SK-N-SH treated with all-trans-retinoic acid at 6 μM for 48 hours (cell line): ENCODE data around the gene CD59.

Experiments used
- ATAC-seq: fragments of 200-7000 bp; cut with Tn5 transposase; 3 replicates; pipeline ENCODE4 v1.9.1; 2020; ENCODE audit warnings: mild to moderate bottlenecking, moderate library complexity
- ARNTL ChIP-seq: fragments of 450-650 bp; formaldehyde crosslinking; IDR thresholded peaks from 2 replicates; pipeline ENCODE4 v1.5.0; 2020; ENCODE audit warnings: low read depth, mild to moderate bottlenecking, moderate library complexity, borderline replicate concordance
- CSDC2 ChIP-seq: fragments of 250-450 bp; sonication (Bioruptor Pico); IDR thresholded peaks from 2 replicates; pipeline ENCODE4 v1.5.0; 2020; ENCODE audit warnings: mild to moderate bottlenecking, moderate library complexity
- ESRRG ChIP-seq: fragments of 250-450 bp; sonication (Bioruptor Pico); IDR thresholded peaks from 2 replicates; pipeline ENCODE4 v1.6.1; 2021; ENCODE audit warnings: mild to moderate bottlenecking
- GLIS3 ChIP-seq: fragments of 250-450 bp; sonication (Bioruptor Pico); IDR thresholded peaks from 2 replicates; pipeline ENCODE4 v1.5.0; 2020; ENCODE audit warnings: mild to moderate bottlenecking, moderate library complexity
- ISL1 ChIP-seq: fragments of 250-450 bp; sonication (Bioruptor Pico); IDR thresholded peaks from 2 replicates; pipeline ENCODE4 v2.1.2; 2022; ENCODE audit warnings: mild to moderate bottlenecking, moderate library complexity
- OSR1 ChIP-seq: fragments of 250-450 bp; sonication (Bioruptor Pico); IDR thresholded peaks from 2 replicates; pipeline ENCODE4 v1.8.0; 2022; ENCODE audit warnings: moderate library complexity, mild to moderate bottlenecking, inconsistent platforms
- PPARA ChIP-seq: fragments of 250-450 bp; sonication (Bioruptor Pico); IDR thresholded peaks from 2 replicates; pipeline ENCODE4 v1.5.0; 2020; ENCODE audit warnings: mild to moderate bottlenecking, borderline replicate concordance
- RARB ChIP-seq: fragments of 250-450 bp; sonication (Bioruptor Pico); IDR thresholded peaks from 2 replicates; pipeline ENCODE4 v1.8.0; 2021; ENCODE audit warnings: mild to moderate bottlenecking, moderate library complexity
- SNAI2 ChIP-seq: fragments of 250-450 bp; sonication (Bioruptor Pico); IDR thresholded peaks from 2 replicates; pipeline ENCODE4 v1.5.0; 2020; ENCODE audit warnings: mild to moderate bottlenecking, moderate library complexity
- TCF4 ChIP-seq: fragments of 250-450 bp; sonication (Bioruptor Pico); IDR thresholded peaks from 2 replicates; pipeline ENCODE4 v1.8.0; 2021; ENCODE audit warnings: mild to moderate bottlenecking, moderate library complexity, borderline replicate concordance
- TOX ChIP-seq: fragments of 250-450 bp; sonication (Bioruptor Pico); IDR thresholded peaks from 2 replicates; pipeline ENCODE4 v1.8.0; 2021; ENCODE audit warnings: mild to moderate bottlenecking, moderate library complexity, borderline replicate concordance
- ZC3H10 ChIP-seq: fragments of 250-450 bp; sonication (Bioruptor Pico); IDR thresholded peaks from 2 replicates; pipeline ENCODE4 v1.5.1; 2021; ENCODE audit warnings: mild to moderate bottlenecking, moderate library complexity
- ZFP3 ChIP-seq: fragments of 250-450 bp; sonication (Bioruptor Pico); IDR thresholded peaks from 2 replicates; pipeline ENCODE4 v1.5.0; 2020; ENCODE audit warnings: mild to moderate bottlenecking, moderate library complexity
- ZFP30 ChIP-seq: fragments of 450-650 bp; formaldehyde crosslinking; IDR thresholded peaks from 2 replicates; pipeline ENCODE4 v1.5.0; 2022; ENCODE audit warnings: mild to moderate bottlenecking, moderate library complexity
- ZNF565 ChIP-seq: fragments of 450-650 bp; formaldehyde crosslinking; conservative IDR thresholded peaks from 2 replicates; pipeline ENCODE4 v1.5.0; 2020; ENCODE audit warnings: low read depth, mild to moderate bottlenecking, moderate library complexity
- ZNF70 ChIP-seq: fragments of 450-650 bp; formaldehyde crosslinking; IDR thresholded peaks from 2 replicates; pipeline ENCODE4 v1.5.0; 2020; ENCODE audit warnings: mild to moderate bottlenecking, moderate library complexity
- ZNF8 ChIP-seq: fragments of 450-650 bp; formaldehyde crosslinking; IDR thresholded peaks from 2 replicates; pipeline ENCODE4 v1.5.0; 2020; ENCODE audit warnings: mild to moderate bottlenecking, moderate library complexity
- TF ChIP-seq, protein P1 (sequence below): fragments of 250-450 bp; sonication (Bioruptor Pico); IDR thresholded peaks from 2 replicates; pipeline ENCODE4 v1.5.0; 2020; ENCODE audit warnings: mild to moderate bottlenecking, moderate library complexity
- TF ChIP-seq, protein P2 (sequence below): fragments of 250-450 bp; sonication (Bioruptor Pico); IDR thresholded peaks from 2 replicates; pipeline ENCODE4 v1.8.0; 2020; ENCODE audit warnings: mild to moderate bottlenecking, moderate library complexity, borderline replicate concordance
- TF ChIP-seq, protein P3 (sequence below): fragments of 250-450 bp; sonication (Bioruptor Pico); IDR thresholded peaks from 2 replicates; pipeline ENCODE4 v1.5.1; 2021; ENCODE audit warnings: mild to moderate bottlenecking, moderate library complexity
- TF ChIP-seq, protein P4 (sequence below): fragments of 250-450 bp; sonication (Bioruptor Pico); IDR thresholded peaks from 2 replicates; pipeline ENCODE4 v1.8.0; 2021; ENCODE audit warnings: low read depth, mild to moderate bottlenecking, moderate library complexity, borderline replicate concordance

Gene CD59

DNA sequence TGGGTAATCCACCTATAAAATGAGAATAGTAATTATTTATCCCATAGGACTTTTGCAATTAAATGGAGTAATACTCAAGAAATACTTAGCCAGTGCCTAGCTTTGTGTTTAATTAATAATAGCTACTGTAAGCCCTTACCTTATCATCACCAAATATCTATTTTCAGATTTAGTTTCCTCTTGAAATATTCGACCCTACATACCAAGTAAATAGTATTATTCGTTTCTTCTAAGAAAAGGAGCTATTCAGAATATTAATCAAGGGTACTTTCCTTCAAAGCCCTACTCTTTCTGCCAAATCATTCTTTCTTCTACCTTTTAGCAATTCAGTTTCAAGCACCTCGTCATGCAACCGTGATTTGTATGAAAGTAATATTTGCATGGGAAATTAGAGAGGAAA lies 31.4 kb upstream of the CD59 start:
- TF ChIP-seq, protein P1, sequence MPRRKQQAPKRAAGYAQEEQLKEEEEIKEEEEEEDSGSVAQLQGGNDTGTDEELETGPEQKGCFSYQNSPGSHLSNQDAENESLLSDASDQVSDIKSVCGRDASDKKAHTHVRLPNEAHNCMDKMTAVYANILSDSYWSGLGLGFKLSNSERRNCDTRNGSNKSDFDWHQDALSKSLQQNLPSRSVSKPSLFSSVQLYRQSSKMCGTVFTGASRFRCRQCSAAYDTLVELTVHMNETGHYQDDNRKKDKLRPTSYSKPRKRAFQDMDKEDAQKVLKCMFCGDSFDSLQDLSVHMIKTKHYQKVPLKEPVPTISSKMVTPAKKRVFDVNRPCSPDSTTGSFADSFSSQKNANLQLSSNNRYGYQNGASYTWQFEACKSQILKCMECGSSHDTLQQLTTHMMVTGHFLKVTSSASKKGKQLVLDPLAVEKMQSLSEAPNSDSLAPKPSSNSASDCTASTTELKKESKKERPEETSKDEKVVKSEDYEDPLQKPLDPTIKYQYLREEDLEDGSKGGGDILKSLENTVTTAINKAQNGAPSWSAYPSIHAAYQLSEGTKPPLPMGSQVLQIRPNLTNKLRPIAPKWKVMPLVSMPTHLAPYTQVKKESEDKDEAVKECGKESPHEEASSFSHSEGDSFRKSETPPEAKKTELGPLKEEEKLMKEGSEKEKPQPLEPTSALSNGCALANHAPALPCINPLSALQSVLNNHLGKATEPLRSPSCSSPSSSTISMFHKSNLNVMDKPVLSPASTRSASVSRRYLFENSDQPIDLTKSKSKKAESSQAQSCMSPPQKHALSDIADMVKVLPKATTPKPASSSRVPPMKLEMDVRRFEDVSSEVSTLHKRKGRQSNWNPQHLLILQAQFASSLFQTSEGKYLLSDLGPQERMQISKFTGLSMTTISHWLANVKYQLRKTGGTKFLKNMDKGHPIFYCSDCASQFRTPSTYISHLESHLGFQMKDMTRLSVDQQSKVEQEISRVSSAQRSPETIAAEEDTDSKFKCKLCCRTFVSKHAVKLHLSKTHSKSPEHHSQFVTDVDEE: no peak
- TF ChIP-seq ZFP30 (CRISPR knock-in tag) (no peak), ARNTL (no peak), ESRRG (CRISPR knock-in tag) (no peak), RARB (no peak), TCF4 (CRISPR knock-in tag) (no peak), ZNF8 (CRISPR knock-in tag) (no peak), ZFP3 (CRISPR knock-in tag) (no peak), ISL1 (CRISPR knock-in tag) (no peak), TOX (no peak)
- TF ChIP-seq, protein P2, sequence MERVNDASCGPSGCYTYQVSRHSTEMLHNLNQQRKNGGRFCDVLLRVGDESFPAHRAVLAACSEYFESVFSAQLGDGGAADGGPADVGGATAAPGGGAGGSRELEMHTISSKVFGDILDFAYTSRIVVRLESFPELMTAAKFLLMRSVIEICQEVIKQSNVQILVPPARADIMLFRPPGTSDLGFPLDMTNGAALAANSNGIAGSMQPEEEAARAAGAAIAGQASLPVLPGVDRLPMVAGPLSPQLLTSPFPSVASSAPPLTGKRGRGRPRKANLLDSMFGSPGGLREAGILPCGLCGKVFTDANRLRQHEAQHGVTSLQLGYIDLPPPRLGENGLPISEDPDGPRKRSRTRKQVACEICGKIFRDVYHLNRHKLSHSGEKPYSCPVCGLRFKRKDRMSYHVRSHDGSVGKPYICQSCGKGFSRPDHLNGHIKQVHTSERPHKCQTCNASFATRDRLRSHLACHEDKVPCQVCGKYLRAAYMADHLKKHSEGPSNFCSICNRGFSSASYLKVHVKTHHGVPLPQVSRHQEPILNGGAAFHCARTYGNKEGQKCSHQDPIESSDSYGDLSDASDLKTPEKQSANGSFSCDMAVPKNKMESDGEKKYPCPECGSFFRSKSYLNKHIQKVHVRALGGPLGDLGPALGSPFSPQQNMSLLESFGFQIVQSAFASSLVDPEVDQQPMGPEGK (CRISPR knock-in tag): no peak
- TF ChIP-seq, protein P3, sequence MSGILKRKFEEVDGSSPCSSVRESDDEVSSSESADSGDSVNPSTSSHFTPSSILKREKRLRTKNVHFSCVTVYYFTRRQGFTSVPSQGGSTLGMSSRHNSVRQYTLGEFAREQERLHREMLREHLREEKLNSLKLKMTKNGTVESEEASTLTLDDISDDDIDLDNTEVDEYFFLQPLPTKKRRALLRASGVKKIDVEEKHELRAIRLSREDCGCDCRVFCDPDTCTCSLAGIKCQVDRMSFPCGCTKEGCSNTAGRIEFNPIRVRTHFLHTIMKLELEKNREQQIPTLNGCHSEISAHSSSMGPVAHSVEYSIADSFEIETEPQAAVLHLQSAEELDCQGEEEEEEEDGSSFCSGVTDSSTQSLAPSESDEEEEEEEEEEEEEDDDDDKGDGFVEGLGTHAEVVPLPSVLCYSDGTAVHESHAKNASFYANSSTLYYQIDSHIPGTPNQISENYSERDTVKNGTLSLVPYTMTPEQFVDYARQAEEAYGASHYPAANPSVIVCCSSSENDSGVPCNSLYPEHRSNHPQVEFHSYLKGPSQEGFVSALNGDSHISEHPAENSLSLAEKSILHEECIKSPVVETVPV (CRISPR knock-in tag): no peak
- no peak for ATAC-seq

DNA sequence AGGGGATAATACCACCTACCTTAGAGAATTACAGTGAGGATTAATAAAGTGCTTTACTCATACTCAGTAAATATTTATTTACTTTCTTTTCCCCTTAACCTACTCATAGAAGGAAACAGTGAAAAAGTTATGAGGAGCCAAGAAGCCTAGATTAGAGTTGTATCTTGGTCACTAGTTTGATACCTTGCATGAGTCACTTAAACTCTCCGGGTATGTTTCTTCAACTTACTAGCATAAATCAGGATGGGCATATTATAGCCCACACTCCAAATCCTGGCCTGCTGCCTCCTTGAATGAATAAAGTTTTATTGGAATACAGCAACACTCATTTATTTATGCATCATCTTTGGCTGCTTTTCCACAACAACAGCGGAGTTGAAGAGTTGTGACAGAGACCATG lies 29.9 kb upstream of the CD59 start:
- ATAC-seq: no peak
- TF ChIP-seq TCF4 (CRISPR knock-in tag) (no peak), TOX (no peak), SNAI2 (CRISPR knock-in tag) (no peak), ARNTL (no peak), ZNF70 (CRISPR knock-in tag) (no peak), ZFP30 (CRISPR knock-in tag) (no peak), OSR1 (CRISPR knock-in tag) (no peak), PPARA (CRISPR knock-in tag) (no peak), CSDC2 (no peak), ZFP3 (CRISPR knock-in tag) (no peak), ZNF565 (CRISPR knock-in tag) (no peak)
- TF ChIP-seq, protein P2 (CRISPR knock-in tag): no peak
- TF ChIP-seq, protein P4, sequence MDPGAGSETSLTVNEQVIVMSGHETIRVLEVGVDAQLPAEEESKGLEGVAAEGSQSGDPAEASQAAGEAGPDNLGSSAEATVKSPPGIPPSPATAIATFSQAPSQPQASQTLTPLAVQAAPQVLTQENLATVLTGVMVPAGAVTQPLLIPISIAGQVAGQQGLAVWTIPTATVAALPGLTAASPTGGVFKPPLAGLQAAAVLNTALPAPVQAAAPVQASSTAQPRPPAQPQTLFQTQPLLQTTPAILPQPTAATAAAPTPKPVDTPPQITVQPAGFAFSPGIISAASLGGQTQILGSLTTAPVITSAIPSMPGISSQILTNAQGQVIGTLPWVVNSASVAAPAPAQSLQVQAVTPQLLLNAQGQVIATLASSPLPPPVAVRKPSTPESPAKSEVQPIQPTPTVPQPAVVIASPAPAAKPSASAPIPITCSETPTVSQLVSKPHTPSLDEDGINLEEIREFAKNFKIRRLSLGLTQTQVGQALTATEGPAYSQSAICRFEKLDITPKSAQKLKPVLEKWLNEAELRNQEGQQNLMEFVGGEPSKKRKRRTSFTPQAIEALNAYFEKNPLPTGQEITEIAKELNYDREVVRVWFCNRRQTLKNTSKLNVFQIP: no peak

DNA sequence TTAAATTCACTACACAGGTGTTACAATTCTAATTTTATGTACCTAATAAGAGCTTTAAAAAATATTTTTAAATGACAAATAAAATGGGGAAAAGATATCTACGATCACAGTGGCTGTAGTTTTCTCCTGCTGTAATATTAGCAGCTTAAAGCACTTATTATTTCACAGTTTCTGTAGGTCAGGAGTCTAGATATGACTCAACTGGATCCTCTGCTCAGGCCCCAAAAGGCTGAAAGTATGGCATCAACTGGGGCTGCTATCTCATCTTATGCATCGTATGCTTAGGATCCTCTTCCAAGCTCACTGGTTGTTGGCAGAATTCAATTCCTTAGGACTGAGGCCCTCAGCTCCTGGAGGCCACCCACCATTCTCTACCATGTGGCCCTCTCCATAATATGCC lies 25.2 kb upstream of the CD59 start:
- no peak for ATAC-seq
- TF ChIP-seq ARNTL: no peak
- TF ChIP-seq CSDC2: no peak
- TF ChIP-seq, protein P2 (CRISPR knock-in tag): no peak
- no peak for TF ChIP-seq TCF4 (CRISPR knock-in tag)
- TF ChIP-seq ZNF565 (CRISPR knock-in tag): no peak
- TF ChIP-seq, protein P1: no peak
- TF ChIP-seq, protein P4: no peak
- TF ChIP-seq ZNF70 (CRISPR knock-in tag): no peak
- TF ChIP-seq OSR1 (CRISPR knock-in tag): no peak
- TF ChIP-seq GLIS3: no peak
- no peak for TF ChIP-seq ZNF8 (CRISPR knock-in tag)
- TF ChIP-seq SNAI2 (CRISPR knock-in tag): no peak
- TF ChIP-seq ISL1 (CRISPR knock-in tag): no peak
- no peak for TF ChIP-seq ZC3H10 (CRISPR knock-in tag)
